Kidney capillary endothelial cell (primary cell): ENCODE data around the gene CYGB.

Experiments used
- DNase-seq: peaks from one replicate; pipeline ENCODE4 v3.0.0-alpha.2; 2018; ENCODE audit warnings: low spot score

Gene CYGB

DNA sequence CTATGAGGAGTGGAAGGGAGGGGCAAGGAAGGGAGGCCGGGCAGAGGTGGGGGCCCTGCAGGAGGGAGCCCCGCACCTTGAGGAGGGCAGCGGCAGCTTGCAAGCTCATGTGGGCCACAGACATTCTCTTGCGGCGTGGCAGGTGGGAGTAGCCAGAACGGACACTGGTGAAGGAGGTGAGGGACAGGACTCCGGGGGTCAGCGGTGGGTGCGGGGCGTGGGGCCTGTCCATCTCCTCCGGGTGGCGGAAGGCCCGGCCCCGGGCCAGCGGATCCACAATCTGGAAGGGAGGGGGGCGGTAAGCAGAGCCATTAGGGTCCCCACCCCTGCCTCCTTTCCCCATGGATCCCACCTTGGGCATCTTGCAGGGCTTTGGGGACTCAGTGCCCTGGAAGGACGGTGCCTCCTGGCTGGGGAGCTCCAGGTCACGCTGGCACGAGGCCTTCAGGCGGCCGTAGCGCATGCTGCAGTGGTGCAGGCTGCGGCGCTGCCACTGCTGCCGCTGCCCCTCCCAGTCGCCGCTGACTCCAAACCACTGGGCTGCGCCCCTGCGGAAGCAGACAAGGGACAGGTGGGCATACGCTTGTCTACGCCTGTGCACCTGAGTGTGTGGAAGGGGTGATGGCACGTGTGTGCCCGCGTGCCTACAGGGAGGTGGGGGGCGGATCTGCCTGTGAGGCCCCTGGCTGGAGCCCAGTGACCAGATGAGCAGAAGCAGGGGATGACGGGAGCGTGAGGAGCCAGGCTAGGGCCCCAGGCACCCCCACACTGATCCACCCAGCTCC is 58.6 kb downstream of the CYGB start:
- DNase-seq = no peak

DNA sequence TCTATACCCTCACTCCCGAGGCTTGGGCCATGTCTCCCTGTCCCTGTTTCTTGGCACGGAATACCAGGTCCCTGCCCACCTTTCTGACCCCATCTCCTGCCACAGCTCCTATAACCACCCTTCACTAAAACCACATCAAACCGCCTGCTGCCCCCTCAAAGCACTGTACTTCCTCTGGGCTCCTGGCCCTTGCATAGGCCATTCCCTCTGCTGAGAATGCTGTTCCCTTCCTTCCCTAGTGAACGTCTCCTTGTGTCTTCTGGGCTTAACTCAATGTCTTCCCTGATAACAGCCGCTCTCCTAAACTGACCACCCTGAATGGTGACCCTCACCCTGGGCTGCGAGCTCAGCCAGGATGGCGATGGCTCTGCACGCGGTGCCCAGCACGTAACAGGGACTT is 59.4 kb downstream of the CYGB start:
- DNase-seq = no peak

DNA sequence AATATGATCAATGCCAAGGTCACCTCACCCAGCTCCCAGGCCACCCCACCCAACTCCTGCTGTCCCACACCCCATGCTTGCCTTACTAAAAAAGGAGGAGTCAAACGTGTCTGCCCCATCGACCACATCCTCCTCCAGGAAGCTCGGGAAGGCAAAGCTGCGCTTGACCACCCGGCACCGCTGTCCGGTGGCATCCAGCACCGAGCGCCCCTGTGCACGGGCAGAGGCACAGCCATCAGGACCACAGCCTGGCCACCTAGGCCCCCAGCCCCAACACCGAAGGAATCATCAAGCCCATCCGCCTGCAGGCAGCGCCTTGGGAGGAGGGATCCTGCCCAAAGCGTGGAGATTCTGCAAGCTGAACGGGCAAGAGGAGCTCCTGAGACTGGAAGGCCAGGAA is 59.9 kb downstream of the CYGB start:
- DNase-seq = no peak
